CD4-positive, alpha-beta T cell treated with Interleukin-4 for 1 hour (primary cell): ENCODE measurements around the gene MND1.

Experiments
- DNase-seq, 2 donors: peaks; one replicate each; pipeline ENCODE4 v3.0.0-alpha.2; 2020 to 2022

The MND1 gene

GRCh38 chr4:153346563-153346962 lies 2.1 kb downstream of the MND1 start:
- DNase-seq, result no peak

GRCh38 chr4:153347117-153347516 lies 2.6 kb downstream of the MND1 start:
- no peak for DNase-seq

GRCh38 chr4:153348006-153348405 lies 3.5 kb downstream of the MND1 start:
- no peak for DNase-seq

- DNase-seq, result no peak
Observed at GRCh38 chr4:153349206-153349805, 4.8 kb downstream of the MND1 start.

GRCh38 chr4:153362184-153362583 lies 17.7 kb downstream of the MND1 start:
- no peak for DNase-seq

GRCh38 chr4:153364061-153364460 lies 19.6 kb downstream of the MND1 start:
- no peak for DNase-seq

GRCh38 chr4:153365003-153365402 lies 20.5 kb downstream of the MND1 start:
- peak; percentile 9 to 32 for DNase-seq

GRCh38 chr4:153366486-153366885 lies 22.0 kb downstream of the MND1 start:
- no peak for DNase-seq

- no peak for DNase-seq
Observed at GRCh38 chr4:153367092-153367491, 22.6 kb downstream of the MND1 start.

GRCh38 chr4:153369021-153369420 lies 24.5 kb downstream of the MND1 start:
- no peak for DNase-seq

GRCh38 chr4:153371701-153372234 lies 27.3 kb downstream of the MND1 start:
- DNase-seq, result no peak

GRCh38 chr4:153372967-153373562 lies 28.6 kb downstream of the MND1 start:
- no peak for DNase-seq

GRCh38 chr4:153374442-153374841 lies 30.0 kb downstream of the MND1 start:
- no peak for DNase-seq

- no peak for DNase-seq
Observed at GRCh38 chr4:153375303-153375702, 30.8 kb downstream of the MND1 start.

- DNase-seq, result no peak
Observed at GRCh38 chr4:153383131-153383530, 38.6 kb downstream of the MND1 start.

GRCh38 chr4:153384160-153384559 lies 39.7 kb downstream of the MND1 start:
- DNase-seq, result no peak

GRCh38 chr4:153385784-153386183 lies 41.3 kb downstream of the MND1 start:
- no peak for DNase-seq

- no peak for DNase-seq
Observed at GRCh38 chr4:153387981-153388380, 43.5 kb downstream of the MND1 start.

- no peak for DNase-seq
Observed at GRCh38 chr4:153393397-153393796, 48.9 kb downstream of the MND1 start.

- no peak for DNase-seq
Observed at GRCh38 chr4:153394945-153395344, 50.5 kb downstream of the MND1 start.

- no peak for DNase-seq
Observed at GRCh38 chr4:153398713-153399112, 54.2 kb downstream of the MND1 start.

- DNase-seq, result no peak
Observed at GRCh38 chr4:153399358-153399757, 54.9 kb downstream of the MND1 start.

- no peak for DNase-seq
Observed at GRCh38 chr4:153401501-153401900, 57.0 kb downstream of the MND1 start.

GRCh38 chr4:153402366-153402765 lies 57.9 kb downstream of the MND1 start:
- no peak for DNase-seq

GRCh38 chr4:153403726-153404125 lies 59.2 kb downstream of the MND1 start:
- no peak for DNase-seq
